NCI-H2227 (cell line): ENCODE results near the gene APOL1.
"Not testable (repeated sequence)": the region's sequence is repeated elsewhere in the genome, so short reads cannot be mapped to it uniquely, and the experiment has no call there.

Experiments
- DNase-seq: peaks from one replicate; lab custom pipeline; 2025; ENCODE audit not compliant: unreplicated experiment; lab: John Stamatoyannopoulos, UW

APOL1 gene

DNA sequence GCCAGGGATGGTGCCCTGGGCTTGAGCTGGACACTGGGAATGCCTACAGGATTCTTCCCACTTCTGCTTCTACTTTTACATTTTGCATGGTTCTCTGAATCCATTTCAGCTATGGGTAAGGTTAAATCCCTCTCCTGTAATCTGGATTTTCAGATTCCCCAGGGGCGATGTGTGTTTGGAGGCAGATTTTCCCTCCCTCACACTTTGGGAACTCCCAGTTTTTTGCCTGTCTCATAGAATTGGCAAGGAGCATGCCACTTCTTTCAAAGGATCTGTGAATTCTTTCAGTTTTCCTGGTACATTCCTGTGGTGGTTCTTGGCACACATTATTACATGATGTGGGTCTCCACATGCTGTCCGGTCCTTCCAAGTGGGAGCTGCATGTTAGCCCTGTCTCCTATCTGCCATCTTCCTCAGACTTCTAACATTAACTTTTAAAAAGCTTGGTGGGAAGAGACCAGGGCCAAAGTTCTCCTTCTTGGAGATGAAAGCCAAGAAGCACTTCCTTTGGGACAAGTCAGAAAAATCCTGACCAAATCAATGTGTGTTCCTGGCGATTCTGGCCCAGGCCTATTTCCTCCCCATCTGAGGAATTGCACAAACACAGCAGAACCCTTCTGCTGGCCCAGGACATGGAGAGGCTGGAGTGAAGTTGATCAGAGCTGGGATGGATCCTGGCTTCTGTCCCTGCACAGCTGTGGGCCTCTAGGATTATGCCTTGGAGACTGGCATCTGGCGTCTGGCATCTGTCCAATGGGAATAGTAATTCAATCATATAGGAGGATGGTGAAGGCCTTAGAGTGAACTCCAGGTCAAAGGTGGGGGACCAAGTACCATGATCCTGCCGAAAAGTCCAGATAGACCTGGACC lies 8.2 kb upstream of the APOL1 start:
- DNase-seq = no peak

DNA sequence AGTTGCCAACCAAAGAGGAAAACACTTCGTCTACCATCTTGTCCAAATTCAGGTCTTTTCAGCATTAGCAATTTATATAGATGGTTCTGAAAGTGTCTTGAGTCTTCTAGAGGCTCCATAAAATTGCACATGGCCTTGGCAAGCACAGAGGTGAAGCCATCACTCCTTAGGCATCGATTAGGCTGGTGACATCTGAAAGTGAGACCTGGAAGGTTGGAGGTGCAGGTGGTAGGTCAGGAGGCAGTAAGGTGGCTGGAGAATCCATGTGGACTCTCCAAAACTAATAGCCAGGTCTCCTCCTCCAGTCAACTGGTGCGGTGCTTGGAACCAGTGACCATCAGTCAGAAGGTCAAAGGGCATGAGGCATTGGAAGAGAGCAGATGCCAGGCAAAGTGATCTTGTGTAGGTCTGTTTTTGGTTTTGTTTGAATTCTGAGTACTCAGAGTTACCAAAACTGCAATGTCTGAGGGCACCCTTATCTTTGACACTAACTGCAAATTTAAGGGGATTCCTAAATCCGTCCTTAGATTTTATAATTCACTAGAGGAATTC lies 7.1 kb upstream of the APOL1 start:
- no peak for DNase-seq

DNA sequence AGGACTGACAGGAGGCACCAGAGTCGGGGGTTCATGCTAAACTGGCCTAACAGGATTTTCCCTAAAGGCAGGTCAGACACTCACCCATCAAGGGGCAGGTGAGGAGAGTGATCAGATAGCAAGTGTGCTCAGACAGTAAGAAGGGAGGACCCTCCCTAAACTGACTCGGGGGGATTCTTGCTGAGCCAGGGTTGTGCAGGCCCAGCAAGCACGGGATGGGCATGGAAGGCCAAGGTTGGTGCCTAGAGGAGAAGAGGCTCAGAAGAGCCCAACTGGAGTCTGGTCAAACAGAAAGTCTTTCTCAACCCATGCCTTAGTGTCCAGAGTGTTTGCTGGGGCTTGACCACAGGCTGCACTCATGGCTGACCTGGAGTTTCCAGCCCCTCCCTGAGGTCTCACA lies 6.2 kb upstream of the APOL1 start:
- no peak for DNase-seq

DNA sequence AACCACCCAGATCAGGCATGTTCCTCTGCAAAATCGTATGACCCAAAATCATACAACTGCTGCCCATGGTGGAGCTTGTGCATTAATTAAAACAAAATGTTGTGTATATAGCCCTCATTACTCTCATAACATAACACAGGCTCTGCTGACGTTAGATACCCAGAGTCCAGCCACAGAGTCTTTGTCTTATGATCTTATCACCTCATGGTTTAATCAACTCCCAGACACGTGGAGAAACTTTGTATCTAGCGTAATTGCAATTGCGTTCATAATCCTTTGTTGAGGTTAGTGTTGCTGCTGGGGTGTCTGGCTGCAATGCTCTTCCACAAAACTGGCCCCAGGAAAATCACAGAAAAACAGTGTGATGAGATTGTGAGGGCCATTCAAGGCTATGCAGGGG lies 5.0 kb upstream of the APOL1 start:
- no peak for DNase-seq

DNA sequence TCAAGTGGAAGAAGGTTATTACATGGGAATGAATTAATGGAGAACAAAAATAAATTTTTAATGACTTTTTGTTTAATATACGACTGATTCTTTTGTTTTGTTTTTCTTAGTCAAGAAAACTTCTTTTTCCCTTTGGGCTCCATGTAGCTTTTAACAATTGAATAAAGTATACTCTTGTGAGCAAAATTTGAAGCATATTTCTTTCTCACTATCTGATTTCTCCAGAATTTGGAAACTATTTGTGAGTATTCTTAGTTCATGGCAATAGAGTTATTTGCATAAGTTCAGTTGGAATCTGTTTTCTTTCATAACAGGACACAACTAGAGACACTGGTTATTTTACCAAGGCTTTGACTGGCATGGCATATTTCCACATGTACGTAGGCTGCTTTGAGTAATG lies 3.8 kb upstream of the APOL1 start:
- DNase-seq = no peak

DNA sequence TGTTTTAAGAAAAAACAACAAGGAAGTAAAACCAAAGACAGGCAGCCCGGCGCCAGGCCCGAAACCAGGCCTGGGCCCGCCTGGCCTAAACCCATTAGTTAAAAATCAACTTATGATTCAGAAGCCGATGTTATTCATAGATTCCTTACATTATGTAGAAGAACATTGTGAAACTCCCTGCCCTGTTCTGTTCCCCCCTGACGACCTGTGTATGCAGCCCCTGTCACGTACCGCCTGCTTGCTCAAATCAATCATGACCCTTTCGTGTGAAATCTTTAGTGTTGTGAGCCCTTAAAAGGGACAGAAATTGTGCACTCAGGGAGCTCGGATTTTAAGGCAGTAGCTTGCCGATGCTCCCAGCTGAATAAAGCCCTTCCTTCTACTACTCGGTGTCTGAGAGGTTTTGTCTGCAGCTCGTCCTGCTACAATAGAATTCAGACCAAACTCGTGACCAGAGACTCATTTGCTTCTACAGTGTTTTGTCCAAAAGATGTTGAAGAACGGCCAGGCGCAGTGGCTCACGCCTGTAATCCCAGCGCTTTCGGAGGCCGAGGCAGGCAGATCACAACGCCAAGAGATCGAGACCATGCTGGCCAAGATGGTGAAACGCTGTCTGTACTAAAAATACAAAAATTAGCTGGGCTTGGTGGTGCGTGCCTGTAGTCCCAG lies 2.5 kb upstream of the APOL1 start:
- not testable (repeated sequence) for DNase-seq

DNA sequence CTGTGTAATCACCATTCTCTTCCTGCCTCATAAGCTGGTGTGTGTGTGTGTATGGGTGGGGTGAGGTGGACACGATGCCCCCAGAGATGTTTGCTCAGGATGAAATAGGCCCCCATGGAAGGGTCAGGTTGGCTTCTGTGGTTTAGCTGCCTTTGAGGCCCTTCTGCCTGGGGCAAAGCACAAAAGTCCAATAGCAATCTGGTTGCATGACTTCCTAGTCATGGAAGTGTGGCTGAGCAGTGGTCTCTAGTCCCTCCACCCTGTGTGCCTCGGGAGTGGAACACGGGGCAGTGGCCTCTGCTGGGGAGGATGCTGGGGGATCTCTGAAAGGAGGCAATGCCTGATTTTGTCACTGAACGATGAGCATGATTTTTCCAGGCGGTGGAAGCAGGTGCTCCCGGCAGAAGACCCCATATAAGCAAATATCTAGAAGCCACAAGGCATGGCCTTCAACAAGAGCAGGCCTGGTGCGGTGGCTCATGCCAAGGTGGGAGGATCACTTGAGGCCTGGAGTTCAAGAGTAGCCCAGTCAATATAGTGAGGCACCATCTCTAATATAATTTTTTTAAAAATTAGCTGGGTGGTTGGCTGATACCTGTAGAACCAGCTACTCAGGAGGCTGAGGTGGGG lies 839 bp upstream of the APOL1 start:
- not testable (repeated sequence) for DNase-seq

DNA sequence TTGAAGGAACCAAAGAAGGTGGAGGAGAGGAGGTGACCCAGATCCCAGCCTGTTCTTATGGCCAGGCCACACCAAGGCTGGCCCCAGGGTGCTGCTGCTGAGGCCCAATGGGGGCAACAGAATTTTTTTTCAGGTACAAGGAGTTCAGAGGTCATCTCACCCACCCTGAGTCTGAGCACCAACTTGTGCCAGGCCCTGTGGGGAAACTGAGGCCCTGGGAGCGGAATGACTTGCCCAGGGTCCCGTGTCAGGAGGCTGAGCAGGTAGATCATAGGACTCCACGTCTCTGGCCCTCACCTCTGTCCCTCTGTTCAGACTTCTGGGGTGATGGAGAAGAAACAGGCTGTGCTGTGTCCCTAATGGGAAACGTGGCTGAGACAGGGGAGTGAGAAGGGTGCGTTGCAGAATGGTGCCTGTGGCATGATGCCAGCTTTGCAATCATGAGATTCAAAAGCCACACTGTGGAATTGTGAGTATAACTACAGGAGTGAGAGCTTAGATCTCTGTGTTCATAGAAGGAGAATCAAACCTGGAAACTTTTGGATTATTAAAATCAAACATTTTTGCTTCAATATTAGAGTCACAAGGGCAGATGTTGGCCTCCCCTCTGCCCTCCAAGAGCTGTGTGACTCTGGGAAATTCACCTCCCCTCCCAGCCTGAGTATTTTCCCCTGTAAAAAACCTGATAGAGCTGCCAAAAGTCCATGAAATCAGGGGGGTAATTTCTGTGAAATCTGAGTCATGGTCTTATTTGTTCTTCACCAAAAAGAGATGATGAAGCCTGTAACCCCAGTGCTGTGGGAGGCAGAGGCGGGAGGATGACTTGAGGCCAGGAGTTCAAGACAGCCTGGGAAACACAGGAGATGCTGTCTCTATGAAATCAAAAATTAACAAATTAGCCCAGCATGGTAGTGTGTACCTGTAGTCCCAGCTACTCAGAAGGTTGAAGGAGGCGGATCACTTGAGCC lies 874 bp downstream of the APOL1 start:
- no peak for DNase-seq

DNA sequence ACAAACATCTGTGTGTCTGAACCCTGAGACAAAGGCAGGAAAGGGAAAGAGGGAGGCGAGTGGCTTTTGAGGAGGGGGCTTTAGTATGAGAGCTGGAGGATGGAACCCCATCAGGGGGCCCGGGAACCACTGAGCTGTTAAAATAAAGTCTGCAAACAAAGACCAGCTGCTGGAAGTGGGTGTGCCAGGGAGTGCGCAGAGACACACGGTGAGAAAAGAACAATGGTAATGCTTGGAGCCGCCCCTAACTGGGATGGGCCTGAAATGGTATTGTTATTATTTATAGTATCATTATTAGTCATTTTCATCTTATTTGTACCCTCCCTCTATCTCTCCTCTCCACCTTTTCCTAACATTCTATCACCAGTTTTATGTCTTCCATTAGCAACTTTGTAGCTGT lies 2.6 kb downstream of the APOL1 start:
- not testable (repeated sequence) for DNase-seq

DNA sequence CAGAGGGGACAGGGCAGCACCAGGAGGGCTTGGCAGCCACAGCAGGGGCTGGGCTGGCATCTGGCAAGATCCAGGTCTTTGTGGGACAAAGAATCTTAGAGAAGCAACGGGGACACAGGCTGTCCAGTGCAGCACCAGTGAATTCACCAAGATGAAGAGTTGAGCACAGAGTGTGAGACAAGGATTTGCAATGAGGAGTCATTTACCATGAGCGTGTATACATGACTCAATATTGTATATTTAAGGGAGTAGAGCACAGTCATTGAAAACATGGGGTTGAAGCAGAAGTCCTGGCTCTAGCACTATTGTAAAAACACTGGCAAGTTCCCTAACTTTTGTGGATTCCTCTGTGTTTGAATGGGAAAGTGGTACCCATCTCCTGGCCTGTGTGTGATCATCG lies 3.5 kb downstream of the APOL1 start:
- DNase-seq = no peak

DNA sequence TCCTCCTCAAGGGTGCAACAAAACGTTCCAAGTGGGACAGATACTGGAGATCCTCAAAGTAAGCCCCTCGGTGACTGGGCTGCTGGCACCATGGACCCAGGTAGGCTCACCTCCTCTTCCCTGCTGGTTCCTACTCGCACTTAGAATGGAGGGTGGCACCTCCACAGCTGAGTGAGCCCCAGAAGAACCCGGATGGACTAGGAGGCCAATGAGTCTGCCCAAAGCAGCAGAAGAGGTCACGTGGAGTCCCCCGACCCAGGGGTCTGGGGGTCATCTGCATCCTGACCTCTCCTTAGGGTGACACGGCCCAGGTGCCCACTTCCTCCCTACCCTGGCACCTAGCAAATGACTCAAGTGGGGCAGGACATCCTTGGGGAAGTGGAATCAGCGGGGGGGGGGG lies 4.4 kb downstream of the APOL1 start:
- no peak for DNase-seq

DNA sequence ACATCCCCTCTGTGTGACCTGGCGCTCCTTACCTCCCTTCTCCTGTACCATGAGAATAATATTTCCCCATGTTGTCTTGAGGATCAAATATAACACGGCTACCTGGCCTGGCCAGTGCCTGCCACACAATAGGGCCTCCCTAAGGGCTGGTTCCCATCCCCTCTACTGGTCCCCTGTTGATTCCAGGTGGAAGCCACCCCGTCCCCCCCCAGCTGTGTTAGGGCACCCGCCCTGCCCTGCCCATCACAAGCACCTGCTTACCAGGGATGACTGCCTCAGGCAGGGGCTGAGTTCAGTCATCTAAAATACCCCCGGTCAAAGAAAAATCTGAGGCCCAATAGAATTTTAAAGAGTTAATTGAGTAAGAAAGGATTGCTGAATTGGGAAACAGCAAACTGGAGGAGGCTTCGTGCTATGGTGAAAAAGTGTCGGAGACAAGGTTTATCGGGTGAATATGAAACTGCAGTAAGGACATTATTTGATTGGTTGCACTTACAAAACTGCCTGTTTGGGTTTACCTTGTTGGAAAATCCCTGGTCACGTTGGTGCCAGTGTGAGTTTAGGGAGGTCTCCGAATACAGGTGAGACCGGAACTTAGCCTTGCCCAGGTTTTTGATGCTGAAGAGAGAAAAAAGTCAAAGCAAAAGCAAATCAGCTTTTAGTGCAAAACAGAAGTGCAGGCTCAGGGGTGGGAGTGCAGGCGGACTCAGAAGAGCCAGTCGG lies 5.2 kb downstream of the APOL1 start:
- no peak for DNase-seq

DNA sequence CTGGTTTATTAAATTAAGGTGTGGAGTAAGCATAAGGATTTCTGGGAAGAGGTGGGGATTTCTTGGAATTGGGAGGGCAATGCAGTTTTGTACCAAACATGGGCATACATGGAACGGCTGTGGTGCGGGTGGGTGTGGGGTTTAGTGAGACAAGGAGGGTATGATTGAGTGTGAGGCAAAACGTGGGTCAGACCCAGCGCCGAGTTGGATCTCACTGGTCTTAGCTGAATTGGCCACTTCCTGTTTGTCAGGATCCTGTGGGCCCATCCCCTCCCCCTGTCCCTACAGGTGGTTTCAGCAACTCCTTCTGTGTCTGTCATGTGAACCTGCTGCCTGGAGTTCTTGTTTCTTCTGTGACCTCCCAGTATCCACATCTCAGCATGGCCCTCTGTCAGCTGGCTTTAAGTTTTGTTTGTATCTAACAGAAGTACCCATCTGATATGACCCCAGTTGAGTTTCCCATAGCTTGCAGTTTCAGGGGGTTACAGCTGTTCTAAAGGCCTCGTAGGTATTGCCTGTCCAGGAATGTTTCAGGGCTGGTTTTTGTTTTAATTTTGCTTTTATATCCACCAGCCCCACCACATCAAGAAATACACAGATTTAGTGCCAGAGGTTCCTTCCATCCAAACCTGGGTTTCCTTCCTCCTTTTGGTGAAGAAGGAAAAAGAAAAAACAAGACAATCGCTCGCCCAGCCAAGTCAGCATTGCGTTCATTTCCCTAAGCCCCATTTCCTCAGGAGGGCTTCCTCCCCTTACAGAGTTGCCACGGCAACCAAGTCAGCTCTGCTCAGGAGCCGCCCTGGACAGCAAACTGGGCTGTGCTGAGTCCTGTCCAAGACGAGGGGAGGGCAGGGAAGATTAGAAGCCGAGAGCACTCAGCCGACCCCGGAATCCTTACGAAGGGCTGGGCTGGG lies 6.0 kb downstream of the APOL1 start:
- peak; percentile 54 for DNase-seq

DNA sequence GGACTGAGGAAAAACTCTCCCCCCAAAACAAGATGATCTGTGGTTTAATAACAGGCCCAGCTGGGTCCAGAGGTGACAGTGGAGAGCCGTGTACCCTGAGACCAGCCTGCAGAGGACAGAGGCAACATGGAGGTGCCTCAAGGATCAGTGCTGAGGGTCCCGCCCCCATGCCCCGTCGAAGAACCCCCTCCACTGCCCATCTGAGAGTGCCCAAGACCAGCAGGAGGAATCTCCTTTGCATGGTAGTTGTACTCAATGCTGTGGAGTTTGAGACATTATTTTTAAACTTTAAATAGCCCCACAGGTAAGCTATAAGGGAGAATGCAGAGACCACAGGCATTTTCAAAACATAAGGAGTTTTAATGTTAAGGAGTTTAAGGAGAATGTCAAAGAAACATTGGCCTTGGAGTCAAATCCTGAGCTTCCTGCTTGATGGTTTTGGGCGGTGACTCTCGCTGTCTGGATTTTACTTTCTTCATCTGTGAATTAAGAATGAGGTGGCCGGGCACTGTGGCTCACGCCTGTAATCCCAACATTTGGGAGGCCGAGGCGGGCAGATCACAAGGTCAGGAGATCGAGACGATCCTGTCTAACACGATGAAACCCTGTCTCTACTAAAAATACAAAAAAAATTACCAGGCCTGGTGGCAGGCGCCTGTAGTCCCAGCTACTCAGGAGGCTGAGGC lies 6.8 kb downstream of the APOL1 start:
- DNase-seq = no peak

DNA sequence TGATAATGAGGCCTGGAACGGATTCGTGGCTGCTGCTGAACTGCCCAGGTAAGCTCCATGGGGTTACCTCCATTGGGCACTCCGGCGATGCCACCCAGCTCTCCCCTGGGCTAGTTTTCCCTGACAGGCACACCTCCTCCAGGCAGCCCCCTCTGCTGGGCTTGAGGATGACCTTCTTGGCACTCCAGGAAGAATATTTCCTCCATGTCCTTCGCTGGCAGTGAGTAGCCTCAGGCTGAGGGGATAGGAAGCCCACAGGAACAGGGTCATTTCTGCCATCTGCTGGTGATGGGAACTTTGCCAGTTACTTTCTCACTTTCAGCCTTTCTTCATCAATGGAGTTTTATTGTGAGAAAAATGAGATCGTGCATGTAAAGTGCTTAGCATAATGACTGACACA lies 8.7 kb downstream of the APOL1 start:
- not testable (repeated sequence) for DNase-seq

DNA sequence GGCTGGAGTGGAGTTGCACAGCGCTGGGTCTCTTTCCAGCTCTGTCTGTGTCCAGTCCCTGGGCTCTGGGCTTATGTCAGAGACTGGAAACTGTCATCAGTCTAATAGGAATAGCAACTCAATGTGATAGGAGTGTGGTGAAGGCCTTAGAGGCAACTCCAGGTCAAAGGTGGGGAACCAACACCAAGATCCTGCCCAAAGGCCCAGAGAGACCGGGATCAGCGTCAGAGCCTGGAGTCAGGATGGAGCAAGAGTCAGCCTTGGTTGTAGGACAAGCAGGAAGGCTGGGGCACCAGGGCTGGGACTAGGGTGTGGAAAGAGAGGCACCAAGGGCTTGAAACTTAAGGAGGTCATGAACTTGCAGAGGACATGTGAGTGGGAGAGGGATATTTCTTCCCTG lies 9.4 kb downstream of the APOL1 start:
- not testable (repeated sequence) for DNase-seq

DNA sequence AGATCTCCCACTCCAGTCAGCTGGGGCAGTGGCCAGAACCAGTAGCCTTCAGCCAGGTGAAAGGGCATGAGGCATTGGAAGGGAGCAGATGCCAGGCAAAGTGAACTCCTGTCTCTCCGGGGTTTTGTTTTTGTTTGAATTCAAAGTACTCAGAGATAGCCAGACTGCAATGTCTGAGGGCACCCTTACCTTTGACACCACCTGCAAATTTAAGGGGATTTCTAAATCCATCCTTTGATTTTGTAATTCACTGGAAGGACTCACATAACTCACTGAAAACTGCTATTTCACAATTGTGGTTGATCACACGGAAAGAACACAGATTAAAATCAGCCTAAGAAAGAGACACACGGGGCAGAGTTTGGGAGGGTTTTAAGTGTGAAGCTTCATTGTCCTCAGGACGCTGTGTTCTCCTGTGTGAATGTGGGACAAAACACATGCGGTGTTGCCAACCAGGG lies 10.3 kb downstream of the APOL1 start:
- not testable (repeated sequence) for DNase-seq
